NCI-H526 treated with DMSO at 0.1 percent for 48 hours (cell line): Measurements from ENCODE around the gene LRP4.
A peak's percentile ranks its signal among the peaks of the same experiment; 100 is the strongest.

Experiments used
- DNase-seq: peaks from one replicate; lab custom pipeline; 2025; lab: John Stamatoyannopoulos, UW

LRP4 gene

GRCh38 chr11:46845740-46846509 is 72.4 kb downstream of the LRP4 start, which contains the start of gene CKAP5:
TSS of gene CKAP5 (minus strand) at chr11:46846280. CDS start at chr11:46821231, 25,049 bp downstream.
- DNase-seq, result peak; percentile 90

GRCh38 chr11:46845440-46845739 is 73.0 kb downstream of the LRP4 start:
- no peak for DNase-seq

- DNase-seq, result no peak
Measured at GRCh38 chr11:46840116-46840515, 78.2 kb downstream of the LRP4 start.

GRCh38 chr11:46838501-46838900 is 79.8 kb downstream of the LRP4 start:
- DNase-seq, result no peak

- DNase-seq, result no peak
Measured at GRCh38 chr11:46837860-46838259, 80.5 kb downstream of the LRP4 start.

- no peak for DNase-seq
Measured at GRCh38 chr11:46836870-46837269, 81.5 kb downstream of the LRP4 start.

GRCh38 chr11:46836431-46836830 is 81.9 kb downstream of the LRP4 start:
- DNase-seq, result no peak

GRCh38 chr11:46835897-46836296 is 82.5 kb downstream of the LRP4 start:
- DNase-seq, result no peak

- DNase-seq, result no peak
Measured at GRCh38 chr11:46834821-46835220, 83.5 kb downstream of the LRP4 start.

- no peak for DNase-seq
Measured at GRCh38 chr11:46832511-46833214, 85.7 kb downstream of the LRP4 start.

- DNase-seq, result no peak
Measured at GRCh38 chr11:46827995-46828394, 90.4 kb downstream of the LRP4 start.

GRCh38 chr11:46826310-46827044 is 91.9 kb downstream of the LRP4 start:
- DNase-seq, result peak; percentile 59

- DNase-seq, result no peak
Measured at GRCh38 chr11:46808799-46809431, 109.4 kb downstream of the LRP4 start.
